Left lobe of liver (tissue), 2 donors: Measurements from ENCODE around the gene CEBPE. TPM values are rescaled to one million over a fixed set of nuclear protein-coding genes. Genes with fewer than 3 reads are reported as not detected.

Experiments
- ATAC-seq: fragments of 200-7000 bp; cut with Tn5 transposase; one replicate; pipeline ENCODE4 v1.9.1; 2020; ENCODE audit warnings: mild to moderate bottlenecking, moderate library complexity
- DNase-seq: peaks from one replicate; pipeline ENCODE4 v3.0.0-alpha.2; 2020; ENCODE audit warnings: low spot score
- total RNA-seq: library from RNA; stranded (reverse); gene quantifications from one replicate; pipeline ENCODE4 v1.2.1, GENCODE V29; 2021
- donor health status: DM: no; HTN: no; CAD: no; lungs with moderate emphysema.
- donor health status: DM: no; HTN: yes; CAD: no.

Gene CEBPE
- total RNA-seq, 1 donor from 2014 or later: not detected

- DNase-seq (no peak), ATAC-seq (no peak)
Measured at GRCh38 chr14:23145794-23146350, 26.8 kb upstream of the CEBPE start.

DNA sequence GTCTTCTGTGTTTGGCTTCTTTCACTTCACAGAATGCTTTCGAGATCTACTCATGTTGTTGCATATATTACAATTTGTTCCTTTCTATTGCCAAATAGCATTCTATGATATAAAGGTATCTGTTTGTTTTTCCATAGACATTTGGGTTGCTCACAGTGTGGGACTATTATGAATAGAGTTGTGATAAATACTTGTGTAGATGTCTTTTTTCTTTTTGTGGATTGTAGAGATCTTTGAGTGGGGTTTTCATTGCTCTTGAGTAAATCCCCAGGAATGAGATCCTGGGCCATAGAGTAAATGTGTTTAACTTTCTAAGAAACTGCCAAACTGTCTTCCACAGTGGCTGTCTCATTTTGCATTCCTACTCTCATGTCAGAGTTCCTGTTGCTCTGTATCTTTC, 24.9 kb upstream of the CEBPE start:
- ATAC-seq (no peak), DNase-seq (no peak)

DNA sequence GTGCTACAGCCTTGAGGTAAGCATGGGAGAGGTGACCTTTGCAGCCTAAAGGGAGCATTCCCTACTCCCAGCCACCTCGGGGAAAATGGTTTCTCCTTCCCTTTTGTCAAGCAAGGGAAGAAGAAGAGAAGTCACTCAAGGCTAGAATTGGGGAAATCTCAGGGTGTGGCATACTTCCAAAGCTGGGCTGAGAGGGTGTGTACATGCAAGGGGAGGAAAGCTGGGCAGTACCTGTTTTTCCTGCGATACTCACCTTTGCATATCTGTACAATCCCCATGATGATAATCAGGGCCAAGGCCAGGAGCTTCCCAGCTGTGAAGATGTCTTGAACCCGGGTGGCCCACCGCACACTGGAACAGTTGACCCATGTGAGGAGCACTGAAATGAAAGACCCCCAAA, 23.8 kb upstream of the CEBPE start:
- DNase-seq: no peak
- no peak for ATAC-seq

DNA sequence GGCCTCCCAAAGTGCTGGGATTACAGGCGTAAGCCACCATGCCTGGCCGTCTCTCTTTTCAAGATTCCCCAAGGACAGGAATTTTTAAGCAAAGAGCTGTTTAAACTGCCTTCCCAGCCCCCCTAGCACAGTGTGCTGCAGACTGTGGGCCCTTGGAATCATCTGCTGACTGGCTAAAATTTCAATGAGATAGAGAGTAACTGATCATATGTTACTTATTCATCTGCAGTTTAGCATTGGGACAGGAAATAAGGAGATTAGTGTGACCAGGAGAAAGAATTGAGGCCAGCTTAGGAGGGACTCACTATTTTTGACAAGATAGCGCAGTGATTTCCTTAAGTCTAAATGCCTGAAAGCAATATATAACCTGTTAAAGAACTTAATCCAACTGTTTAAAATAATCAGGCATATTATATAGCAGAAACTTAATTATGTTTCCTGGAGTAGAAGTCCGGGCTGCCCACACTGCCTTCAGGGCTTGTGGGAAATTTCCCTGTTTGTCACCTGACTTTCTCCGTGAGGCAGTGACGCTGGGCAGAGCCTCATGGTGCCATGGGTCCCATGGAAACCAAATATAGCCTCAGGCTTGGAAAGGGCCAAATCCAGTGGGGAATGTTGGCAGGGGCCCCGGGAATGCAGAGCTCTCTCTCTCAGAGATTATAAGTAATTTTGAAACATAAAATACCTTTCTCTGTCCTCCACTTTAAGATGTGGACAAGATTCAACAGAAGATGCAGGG, 22.8 kb upstream of the CEBPE start:
- no peak for DNase-seq
- no peak for ATAC-seq

DNA sequence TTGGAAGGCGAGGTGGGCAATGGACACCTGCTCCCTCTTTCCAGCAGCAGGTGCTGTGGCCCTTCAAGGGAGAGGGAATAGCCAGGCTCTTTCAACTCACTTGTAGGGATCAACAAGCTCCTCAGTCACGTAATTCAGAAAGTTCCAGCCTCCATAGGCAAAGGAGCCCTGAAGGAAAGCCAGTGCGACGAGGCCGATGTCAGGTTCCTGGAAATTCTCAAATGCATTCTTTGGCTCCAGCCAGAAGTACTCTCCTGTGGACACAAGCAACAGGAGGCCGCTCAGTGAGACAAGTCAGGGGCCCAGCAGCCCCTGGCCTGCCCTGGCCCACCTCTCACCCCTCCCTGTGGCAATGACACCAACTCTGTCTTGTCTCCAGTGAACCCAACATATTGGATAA, 21.3 kb upstream of the CEBPE start:
- no peak for DNase-seq
- no peak for ATAC-seq

GRCh38 chr14:23139874-23140273, 20.8 kb upstream of the CEBPE start:
- no peak for ATAC-seq

GRCh38 chr14:23137813-23138535, 18.9 kb upstream of the CEBPE start:
- ATAC-seq (no peak), DNase-seq (no peak)

More at GRCh38 chr14:23139874-23140273, 20.8 kb upstream of the CEBPE start:
- no peak for DNase-seq

GRCh38 chr14:23137192-23137812, 18.2 kb upstream of the CEBPE start:
- DNase-seq (no peak), ATAC-seq (peak; percentile 29)

GRCh38 chr14:23136566-23137133, 17.6 kb upstream of the CEBPE start:
- no peak for DNase-seq
- ATAC-seq: no peak

GRCh38 chr14:23132970-23133369, 13.9 kb upstream of the CEBPE start:
- DNase-seq: no peak
- ATAC-seq: no peak

GRCh38 chr14:23131482-23131881, 12.4 kb upstream of the CEBPE start:
- ATAC-seq: no peak
- DNase-seq: no peak

- DNase-seq: no peak
- ATAC-seq: peak; percentile 41
Measured at GRCh38 chr14:23130871-23131270, 11.8 kb upstream of the CEBPE start.

DNA sequence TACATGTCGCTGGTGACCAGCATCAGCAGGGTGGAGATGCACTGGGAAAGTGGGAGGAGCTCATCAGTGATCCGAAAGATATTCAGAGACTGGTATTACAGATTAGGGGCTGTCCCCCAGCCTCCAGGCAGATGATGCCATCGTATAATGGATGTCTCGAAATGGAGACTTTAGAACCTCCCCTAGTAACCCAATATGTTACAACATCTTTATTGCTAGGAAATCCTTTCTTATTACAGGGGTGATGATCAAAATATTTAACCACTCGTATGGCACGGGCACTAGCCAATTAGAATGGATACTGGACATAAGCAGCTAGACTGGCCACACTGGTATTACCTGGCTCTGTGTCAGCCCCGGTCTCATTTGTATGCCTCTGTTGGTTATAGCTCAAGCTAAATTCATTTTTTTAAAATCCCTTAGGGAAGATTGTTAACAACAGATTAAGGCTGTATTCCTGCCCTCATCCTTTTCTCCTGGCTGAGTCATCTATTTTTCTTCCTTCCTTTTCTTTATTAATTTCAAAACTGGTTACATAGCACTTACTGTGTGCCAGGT, 10.8 kb upstream of the CEBPE start:
- DNase-seq (no peak), ATAC-seq (no peak)

GRCh38 chr14:23128969-23129758, 10.1 kb upstream of the CEBPE start:
- DNase-seq (no peak), ATAC-seq (peak; percentile 41)

DNA sequence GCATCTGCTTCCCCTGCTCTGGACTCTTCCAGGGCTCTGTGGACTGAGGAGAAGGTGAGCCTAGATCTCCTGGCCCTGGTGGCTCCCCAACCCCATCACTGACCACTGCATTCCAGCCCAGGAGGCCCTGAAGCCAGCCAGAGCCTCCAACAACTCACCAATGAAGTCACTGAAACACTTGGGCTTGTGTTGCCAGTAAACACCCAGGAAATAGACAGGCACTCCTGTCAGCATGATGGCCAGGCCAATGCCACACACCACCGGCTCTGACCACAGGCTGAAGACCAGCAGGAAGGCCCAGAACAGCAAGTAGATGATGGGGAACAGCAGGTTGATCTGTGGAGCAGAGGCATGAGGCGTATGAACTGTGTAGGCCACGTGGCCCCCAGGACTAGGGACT, 8.8 kb upstream of the CEBPE start:
- DNase-seq (no peak), ATAC-seq (no peak)

DNA sequence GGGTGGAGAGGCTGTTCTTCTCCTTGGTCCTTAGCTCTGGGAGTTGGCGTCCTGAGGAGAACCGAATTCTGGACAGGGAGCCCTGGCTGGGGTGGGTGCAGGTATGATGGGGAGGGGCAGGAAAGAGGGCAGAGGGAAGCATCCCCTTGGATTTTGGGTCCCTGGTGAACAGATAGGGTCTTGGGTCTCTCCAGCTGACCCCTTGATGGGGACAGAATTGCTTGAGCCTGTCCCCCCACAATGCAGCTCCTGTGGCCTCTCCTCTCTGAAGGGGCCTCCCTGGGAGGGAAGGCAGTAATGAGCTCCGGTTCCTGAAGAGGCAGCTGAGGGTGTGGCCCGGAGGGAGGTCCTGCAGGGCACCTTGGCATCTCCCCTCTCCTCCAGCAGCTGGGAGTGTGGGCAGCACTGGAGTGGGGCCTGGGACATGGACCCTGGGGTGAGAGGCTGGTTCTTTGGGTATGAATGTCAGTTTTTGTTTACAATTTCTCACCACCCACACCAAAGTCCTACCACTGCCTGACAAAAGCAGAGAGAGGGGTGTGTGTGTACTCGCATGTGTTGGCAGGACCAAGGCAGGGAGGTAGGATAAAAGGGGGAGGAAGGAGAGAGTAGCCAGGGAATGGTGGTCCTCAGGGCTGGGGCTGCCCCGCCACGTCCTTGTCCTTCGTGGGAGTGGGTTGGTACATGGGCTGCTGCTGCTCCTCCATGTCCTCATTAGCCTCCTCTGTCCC, 7.7 kb upstream of the CEBPE start:
- DNase-seq (no peak), ATAC-seq (no peak)

DNA sequence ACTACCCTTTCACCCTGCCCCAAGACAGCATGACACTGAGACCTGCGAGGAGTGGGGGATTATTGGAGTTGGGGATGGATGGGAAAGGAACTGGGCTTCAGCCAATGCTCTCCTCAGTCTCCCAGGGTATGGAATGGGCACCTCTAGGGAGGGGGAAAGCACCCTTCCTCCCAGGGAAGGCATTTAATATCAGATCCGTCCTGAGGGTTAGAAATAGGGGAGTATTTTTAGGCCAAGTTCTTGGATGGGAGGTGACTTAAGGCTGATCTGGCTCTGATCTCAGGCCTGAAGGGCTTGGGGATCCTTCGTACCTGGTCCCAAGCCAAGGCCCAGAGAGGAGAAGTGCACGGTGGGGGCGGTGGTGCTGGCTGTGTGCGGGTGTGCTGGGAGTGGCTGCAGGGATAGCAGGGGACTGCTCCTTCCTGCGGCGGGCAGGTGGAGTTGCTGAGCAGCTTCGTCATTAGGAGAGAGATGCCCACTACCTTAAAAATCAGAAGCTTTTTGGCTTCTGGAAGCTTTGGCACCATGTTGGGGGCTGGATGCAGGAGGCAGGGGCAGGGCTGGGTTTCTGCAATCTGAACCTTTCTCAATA, 7.0 kb upstream of the CEBPE start:
- DNase-seq: no peak
- no peak for ATAC-seq

- no peak for ATAC-seq
Measured at GRCh38 chr14:23125011-23125410, 6.0 kb upstream of the CEBPE start.

GRCh38 chr14:23124337-23124954, 5.4 kb upstream of the CEBPE start:
- DNase-seq: no peak
- no peak for ATAC-seq

More at GRCh38 chr14:23125011-23125410, 6.0 kb upstream of the CEBPE start:
- no peak for DNase-seq
